DND-41 (cell line): ENCODE data around the gene NRG3.

ENCODE experiments used
- CTCF ChIP-seq: IDR thresholded peaks from 2 replicates; pipeline ENCODE4 v1.5.1; 2012; ENCODE audit warnings: borderline replicate concordance, low read length, moderate library complexity, mild to moderate bottlenecking; ENCODE audit not compliant: poor library complexity, severe bottlenecking; ENCODE audit errors: extremely low read depth
- EZH2 ChIP-seq: IDR thresholded peaks from 3 replicates; pipeline ENCODE4 v1.6.1; 2012; ENCODE audit warnings: borderline replicate concordance, low read depth, mild to moderate bottlenecking, moderate library complexity, low read length, inconsistent platforms; ENCODE audit not compliant: severe bottlenecking

DNA sequence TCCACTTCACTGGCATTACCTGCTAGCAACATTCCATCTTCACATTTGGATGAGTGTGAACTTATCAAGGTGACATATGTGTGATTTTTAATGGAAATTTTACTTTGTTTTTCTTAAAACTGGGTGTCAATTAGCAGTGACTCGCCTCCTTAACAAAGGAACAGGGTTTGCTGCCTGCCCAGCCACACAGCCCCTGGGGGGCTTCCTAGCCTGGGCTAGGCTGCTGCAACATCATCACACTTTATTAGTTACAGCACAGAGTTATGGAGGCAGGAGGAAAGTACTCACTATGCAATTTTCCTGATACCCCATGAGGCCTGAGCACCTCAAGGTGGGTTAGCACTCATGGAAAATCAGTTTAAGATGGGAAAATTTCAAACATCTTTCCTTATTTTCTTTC is 861.3 kb downstream of the NRG3 start:
- TF ChIP-seq EZH2 (no peak), CTCF (no peak)
